ENCODE results near the gene NR3C2. TPM values are rescaled to one million over a fixed set of nuclear protein-coding genes. Genes with fewer than 3 reads are reported as not detected.
"Not testable (repeated sequence)": the region's sequence is repeated elsewhere in the genome, so short reads cannot be mapped to it uniquely, and the experiment has no call there.

NR3C2 gene
- total RNA-seq, 1 donor from 2014 or later: 16.7 TPM

GRCh38 chr4:148207068-148207467 lies 235.1 kb downstream of the NR3C2 start:
- peaks cover 11 to 13% (median 12%) of the 10 kb centered on the region in 3 donors for H3K4me1 ChIP-seq (ENCODE audit: control insufficient read depth in 3 of 3, insufficient read depth in 3 of 3, low read length in 3 of 3)
- H3K4me3 ChIP-seq (ENCODE audit: low read length in 3 of 3): no peak overlapping the region
- H3K27me3 ChIP-seq (ENCODE audit: control insufficient read depth in 3 of 3, insufficient read depth in 3 of 3, low read length in 3 of 3): no peaks in the 10 kb centered on the region
- no peaks in the 10 kb centered on the region for H3K9me3 ChIP-seq (ENCODE audit: control insufficient read depth in 3 of 3, low read length in 3 of 3)
- no peaks in the 10 kb centered on the region for H3K36me3 ChIP-seq (ENCODE audit: control insufficient read depth in 3 of 3, insufficient read depth in 3 of 3, low read length in 3 of 3)
- no peak overlapping the region for H3K27ac ChIP-seq (ENCODE audit: low read depth, low read length)
- no peak overlapping the region for H3K9ac ChIP-seq (ENCODE audit: low read depth in 1 of 3, low read length in 3 of 3)

- Histone ChIP-seq H3K27ac (ENCODE audit: low read depth, low read length) (peak overlapping the region; percentile 15), H3K9ac (ENCODE audit: low read depth in 1 of 3, low read length in 3 of 3) (no peak overlapping the region), H3K27me3 (ENCODE audit: control insufficient read depth in 3 of 3, insufficient read depth in 3 of 3, low read length in 3 of 3) (no peaks in the 10 kb centered on the region), H3K36me3 (ENCODE audit: control insufficient read depth in 3 of 3, insufficient read depth in 3 of 3, low read length in 3 of 3) (no peaks in the 10 kb centered on the region), H3K4me3 (ENCODE audit: low read length in 3 of 3) (no peak overlapping the region), H3K9me3 (ENCODE audit: control insufficient read depth in 3 of 3, low read length in 3 of 3) (no peaks in the 10 kb centered on the region), H3K4me1 (ENCODE audit: control insufficient read depth in 3 of 3, insufficient read depth in 3 of 3, low read length in 3 of 3) (peaks cover 8 to 11% (median 8%) of the 10 kb centered on the region in 3 donors)
Measured at GRCh38 chr4:148205476-148205875, 236.7 kb downstream of the NR3C2 start.

- Histone ChIP-seq H3K9me3 (ENCODE audit: control insufficient read depth in 3 of 3, low read length in 3 of 3) (no peaks in the 10 kb centered on the region), H3K27ac (ENCODE audit: low read depth, low read length) (no peak overlapping the region), H3K4me3 (ENCODE audit: low read length in 3 of 3) (no peak overlapping the region), H3K9ac (ENCODE audit: low read depth in 1 of 3, low read length in 3 of 3) (no peak overlapping the region), H3K4me1 (ENCODE audit: control insufficient read depth in 3 of 3, insufficient read depth in 3 of 3, low read length in 3 of 3) (peaks cover 8 to 11% (median 8%) of the 10 kb centered on the region in 3 donors), H3K36me3 (ENCODE audit: control insufficient read depth in 3 of 3, insufficient read depth in 3 of 3, low read length in 3 of 3) (no peaks in the 10 kb centered on the region), H3K27me3 (ENCODE audit: control insufficient read depth in 3 of 3, insufficient read depth in 3 of 3, low read length in 3 of 3) (no peaks in the 10 kb centered on the region)
Measured at GRCh38 chr4:148204892-148205291, 237.3 kb downstream of the NR3C2 start.

- Histone ChIP-seq H3K27me3 (ENCODE audit: control insufficient read depth in 3 of 3, insufficient read depth in 3 of 3, low read length in 3 of 3) (no peaks in the 10 kb centered on the region), H3K27ac (ENCODE audit: low read depth, low read length) (peak overlapping the region; percentile 87)
Measured at GRCh38 chr4:148204171-148204570, 238.0 kb downstream of the NR3C2 start.

GRCh38 chr4:148203056-148203898 lies 238.9 kb downstream of the NR3C2 start:
- peak overlapping the region; percentile 87 for H3K27ac ChIP-seq (ENCODE audit: low read depth, low read length)
- peaks cover 8 to 11% (median 8%) of the 10 kb centered on the region in 3 donors for H3K4me1 ChIP-seq (ENCODE audit: control insufficient read depth in 3 of 3, insufficient read depth in 3 of 3, low read length in 3 of 3)
- no peaks in the 10 kb centered on the region for H3K9me3 ChIP-seq (ENCODE audit: control insufficient read depth in 3 of 3, low read length in 3 of 3)
- no peaks in the 10 kb centered on the region for H3K36me3 ChIP-seq (ENCODE audit: control insufficient read depth in 3 of 3, insufficient read depth in 3 of 3, low read length in 3 of 3)
- H3K9ac ChIP-seq (ENCODE audit: low read depth in 1 of 3, low read length in 3 of 3): peak overlapping the region; percentile 59 to 66 (median 63)
- peak overlapping the region; percentile 1 to 57 (median 3) for H3K4me3 ChIP-seq (ENCODE audit: low read length in 3 of 3)
- no peaks in the 10 kb centered on the region for H3K27me3 ChIP-seq (ENCODE audit: control insufficient read depth in 3 of 3, insufficient read depth in 3 of 3, low read length in 3 of 3)

More at GRCh38 chr4:148204171-148204570, 238.0 kb downstream of the NR3C2 start:
- Histone ChIP-seq H3K9ac (ENCODE audit: low read depth in 1 of 3, low read length in 3 of 3) (no peak overlapping the region), H3K4me1 (ENCODE audit: control insufficient read depth in 3 of 3, insufficient read depth in 3 of 3, low read length in 3 of 3) (peaks cover 8 to 11% (median 8%) of the 10 kb centered on the region in 3 donors), H3K36me3 (ENCODE audit: control insufficient read depth in 3 of 3, insufficient read depth in 3 of 3, low read length in 3 of 3) (no peaks in the 10 kb centered on the region), H3K4me3 (ENCODE audit: low read length in 3 of 3) (no peak overlapping the region), H3K9me3 (ENCODE audit: control insufficient read depth in 3 of 3, low read length in 3 of 3) (no peaks in the 10 kb centered on the region)

- H3K9ac ChIP-seq (ENCODE audit: low read depth in 1 of 3, low read length in 3 of 3): no peak overlapping the region
- no peaks in the 10 kb centered on the region for H3K27me3 ChIP-seq (ENCODE audit: control insufficient read depth in 3 of 3, insufficient read depth in 3 of 3, low read length in 3 of 3)
- no peak overlapping the region for H3K27ac ChIP-seq (ENCODE audit: low read depth, low read length)
- peaks cover 8 to 11% (median 8%) of the 10 kb centered on the region in 3 donors for H3K4me1 ChIP-seq (ENCODE audit: control insufficient read depth in 3 of 3, insufficient read depth in 3 of 3, low read length in 3 of 3)
- H3K9me3 ChIP-seq (ENCODE audit: control insufficient read depth in 3 of 3, low read length in 3 of 3): no peaks in the 10 kb centered on the region
- H3K4me3 ChIP-seq (ENCODE audit: low read length in 3 of 3): no peak overlapping the region
- no peaks in the 10 kb centered on the region for H3K36me3 ChIP-seq (ENCODE audit: control insufficient read depth in 3 of 3, insufficient read depth in 3 of 3, low read length in 3 of 3)
Measured at GRCh38 chr4:148200960-148201359, 241.3 kb downstream of the NR3C2 start.

GRCh38 chr4:148196164-148196563 lies 246.1 kb downstream of the NR3C2 start:
- H3K36me3 ChIP-seq (ENCODE audit: control insufficient read depth in 3 of 3, insufficient read depth in 3 of 3, low read length in 3 of 3): peaks cover 0 to 6% (median 3%) of the 10 kb centered on the region in 3 donors
- no peaks in the 10 kb centered on the region for H3K27me3 ChIP-seq (ENCODE audit: control insufficient read depth in 3 of 3, insufficient read depth in 3 of 3, low read length in 3 of 3)
- H3K9me3 ChIP-seq (ENCODE audit: control insufficient read depth in 3 of 3, low read length in 3 of 3): no peaks in the 10 kb centered on the region
- no peaks in the 10 kb centered on the region for H3K4me1 ChIP-seq (ENCODE audit: control insufficient read depth in 3 of 3, insufficient read depth in 3 of 3, low read length in 3 of 3)
- H3K9ac ChIP-seq (ENCODE audit: low read depth in 1 of 3, low read length in 3 of 3): no peak overlapping the region
- no peak overlapping the region for H3K4me3 ChIP-seq (ENCODE audit: low read length in 3 of 3)
- H3K27ac ChIP-seq (ENCODE audit: low read depth, low read length): no peak overlapping the region

GRCh38 chr4:148192526-148192925 lies 249.7 kb downstream of the NR3C2 start:
- Histone ChIP-seq H3K27me3 (ENCODE audit: control insufficient read depth in 3 of 3, insufficient read depth in 3 of 3, low read length in 3 of 3) (no peaks in the 10 kb centered on the region), H3K4me3 (ENCODE audit: low read length in 3 of 3) (no peak overlapping the region), H3K4me1 (ENCODE audit: control insufficient read depth in 3 of 3, insufficient read depth in 3 of 3, low read length in 3 of 3) (no peaks in the 10 kb centered on the region), H3K27ac (ENCODE audit: low read depth, low read length) (no peak overlapping the region), H3K36me3 (ENCODE audit: control insufficient read depth in 3 of 3, insufficient read depth in 3 of 3, low read length in 3 of 3) (peaks cover 0 to 6% (median 3%) of the 10 kb centered on the region in 3 donors), H3K9me3 (ENCODE audit: control insufficient read depth in 3 of 3, low read length in 3 of 3) (no peaks in the 10 kb centered on the region), H3K9ac (ENCODE audit: low read depth in 1 of 3, low read length in 3 of 3) (no peak overlapping the region)

- not testable (repeated sequence) for H3K27ac ChIP-seq (ENCODE audit: low read depth, low read length); H3K4me3 ChIP-seq (ENCODE audit: low read length in 3 of 3); H3K4me1 ChIP-seq (ENCODE audit: control insufficient read depth in 3 of 3, insufficient read depth in 3 of 3, low read length in 3 of 3); H3K9ac ChIP-seq (ENCODE audit: low read depth in 1 of 3, low read length in 3 of 3); H3K27me3 ChIP-seq (ENCODE audit: control insufficient read depth in 3 of 3, insufficient read depth in 3 of 3, low read length in 3 of 3); H3K9me3 ChIP-seq (ENCODE audit: control insufficient read depth in 3 of 3, low read length in 3 of 3); H3K36me3 ChIP-seq (ENCODE audit: control insufficient read depth in 3 of 3, insufficient read depth in 3 of 3, low read length in 3 of 3)
Measured at GRCh38 chr4:148187454-148188222, 254.6 kb downstream of the NR3C2 start.

- Histone ChIP-seq H3K36me3 (ENCODE audit: control insufficient read depth in 3 of 3, insufficient read depth in 3 of 3, low read length in 3 of 3) (peaks cover 0 to 2% (median 0%) of the 10 kb centered on the region in 3 donors), H3K9ac (ENCODE audit: low read depth in 1 of 3, low read length in 3 of 3) (no peak overlapping the region), H3K9me3 (ENCODE audit: control insufficient read depth in 3 of 3, low read length in 3 of 3) (no peaks in the 10 kb centered on the region), H3K27me3 (ENCODE audit: control insufficient read depth in 3 of 3, insufficient read depth in 3 of 3, low read length in 3 of 3) (no peaks in the 10 kb centered on the region), H3K4me3 (ENCODE audit: low read length in 3 of 3) (no peak overlapping the region), H3K4me1 (ENCODE audit: control insufficient read depth in 3 of 3, insufficient read depth in 3 of 3, low read length in 3 of 3) (peaks cover 0 to 4% (median 0%) of the 10 kb centered on the region in 3 donors), H3K27ac (ENCODE audit: low read depth, low read length) (no peak overlapping the region)
Measured at GRCh38 chr4:148184922-148185321, 257.3 kb downstream of the NR3C2 start.

Data from skeletal muscle tissue (tissue), 4 donors.